Neural cell (in vitro differentiated cells): Measurements from ENCODE around the gene ATP5ME. TPM values are rescaled to one million over a fixed set of nuclear protein-coding genes. Genes with fewer than 3 reads are reported as not detected.

Experiments
- H2AFZ ChIP-seq: fragments of 200-600, 300-800 bp; sonication (generic), shearing (Covaris generic); 2 replicates; pipeline ENCODE4 v1.6.0; 2014; ENCODE audit warnings: low read depth, mild to moderate bottlenecking, antibody characterized with exemption, low read length, moderate library complexity
- H3F3A ChIP-seq: fragments of 200-600 bp; shearing (Covaris generic); 2 replicates; pipeline ENCODE4 v1.6.1; 2016; ENCODE audit warnings: mild to moderate bottlenecking, moderate library complexity, mixed read lengths, antibody characterized with exemption, low read length; ENCODE audit not compliant: insufficient read depth, poor library complexity, severe bottlenecking
- H3K27ac ChIP-seq: fragments of 200-600, 300-800 bp; sonication (generic), shearing (Covaris generic); 2 replicates; pipeline ENCODE4 v1.5.1; 2014; ENCODE audit warnings: mild to moderate bottlenecking, low read length, moderate library complexity
- H3K27me3 ChIP-seq: fragments of 300-800, 200-600 bp; sonication (generic), shearing (Covaris generic); 2 replicates; pipeline ENCODE4 v1.6.0; 2014; ENCODE audit warnings: mild to moderate bottlenecking, low read depth, low read length, moderate library complexity; ENCODE audit not compliant: insufficient read depth
- H3K36me3 ChIP-seq: fragments of 300-800, 200-600 bp; sonication (generic), shearing (Covaris generic); 2 replicates; pipeline ENCODE4 v1.5.1; 2014; ENCODE audit warnings: mild to moderate bottlenecking, antibody characterized with exemption, low read length, moderate library complexity; ENCODE audit not compliant: insufficient read depth
- H3K4me2 ChIP-seq: fragments of 300-800, 200-600 bp; sonication (generic), shearing (Covaris generic); 2 replicates; pipeline ENCODE4 v1.6.0; 2014; ENCODE audit warnings: mild to moderate bottlenecking, low read length
- H3K4me3 ChIP-seq: fragments of 300-800, 200-600 bp; sonication (generic), shearing (Covaris generic); 2 replicates; pipeline ENCODE4 v1.5.1; 2014; ENCODE audit warnings: mild to moderate bottlenecking, low read length, moderate library complexity
- H3K79me2 ChIP-seq: fragments of 200-600 bp; shearing (Covaris generic); replicated peaks from 2 replicates; pipeline ENCODE4 v1.6.0; 2014; ENCODE audit warnings: mild to moderate bottlenecking, low read length, moderate library complexity; ENCODE audit not compliant: insufficient read depth
- H3K9ac ChIP-seq: fragments of 300-800, 200-600 bp; sonication (generic), shearing (Covaris generic); 2 replicates; pipeline ENCODE4 v1.6.1; 2016; ENCODE audit warnings: mild to moderate bottlenecking, low read length, mixed read lengths
- H3K9me2 ChIP-seq: fragments of 200-600 bp; shearing (Covaris generic); 2 replicates; pipeline ENCODE4 v1.6.1; 2016; ENCODE audit warnings: mild to moderate bottlenecking, low read length, mixed read lengths; ENCODE audit not compliant: insufficient read depth
- H3K9me3 ChIP-seq: fragments of 200-600, 300-800 bp; sonication (generic), shearing (Covaris generic); 2 replicates; pipeline ENCODE4 v1.6.1; 2016; ENCODE audit warnings: mild to moderate bottlenecking, mixed run types, low read length, moderate library complexity, mixed read lengths
- H4K20me1 ChIP-seq: fragments of 200-600 bp; shearing (Covaris generic); 2 replicates; pipeline ENCODE4 v1.6.1; 2016; ENCODE audit warnings: mild to moderate bottlenecking, mixed run types; ENCODE audit not compliant: insufficient read depth
- CTCF ChIP-seq: fragments of 450-650 bp; IDR thresholded peaks from 2 replicates; pipeline ENCODE4 v1.5.1; 2014; ENCODE audit warnings: antibody characterized with exemption, mild to moderate bottlenecking, moderate library complexity; ENCODE audit not compliant: poor library complexity, severe bottlenecking
- EP300 ChIP-seq: fragments of 450-650 bp; conservative IDR thresholded peaks from 2 replicates; pipeline ENCODE4 v1.6.1; 2014; ENCODE audit warnings: antibody characterized with exemption, mild to moderate bottlenecking, moderate library complexity; ENCODE audit not compliant: poor library complexity, severe bottlenecking
- EZH2 ChIP-seq: fragments of 200-600, 300-800 bp; shearing (Covaris generic), sonication (generic); IDR thresholded peaks from 2 replicates; pipeline ENCODE4 v1.6.1; 2014; ENCODE audit warnings: antibody characterized with exemption, low read length, borderline replicate concordance, mild to moderate bottlenecking; ENCODE audit not compliant: insufficient read depth, poor library complexity, severe bottlenecking
- MXI1 ChIP-seq: fragments of 450-650 bp; conservative IDR thresholded peaks from 2 replicates; pipeline ENCODE4 v1.6.1; 2014; ENCODE audit warnings: antibody characterized with exemption, mild to moderate bottlenecking; ENCODE audit not compliant: poor library complexity, severe bottlenecking
- POLR2AphosphoS5 ChIP-seq: IDR thresholded peaks from 2 replicates; pipeline ENCODE4 v1.6.1; 2012
- RAD21 ChIP-seq: fragments of 450-650 bp; conservative IDR thresholded peaks from 2 replicates; pipeline ENCODE4 v1.6.1; 2014; ENCODE audit warnings: antibody characterized with exemption, mild to moderate bottlenecking, moderate library complexity
- REST ChIP-seq: IDR thresholded peaks from 2 replicates; pipeline ENCODE4 v1.6.1; 2012; ENCODE audit warnings: borderline replicate concordance
- SMC3 ChIP-seq: fragments of 450-650 bp; conservative IDR thresholded peaks from 2 replicates; pipeline ENCODE4 v1.6.1; 2014; ENCODE audit warnings: antibody characterized with exemption, mild to moderate bottlenecking, moderate library complexity; ENCODE audit not compliant: poor library complexity
- TAF1 ChIP-seq: IDR thresholded peaks from 2 replicates; pipeline ENCODE4 v1.6.1; 2012; ENCODE audit warnings: low read depth
- polyA plus RNA-seq: library from polyadenylated mRNA; depleted of rRNA; stranded (reverse); fragments of >200 nt; gene quantifications from 2 replicates; pipeline ENCODE4 v1.2.3, GENCODE V29; 2014

Gene ATP5ME
- polyA plus RNA-seq, 1 donor from 2014 or later, result 156 TPM

- H3F3A ChIP-seq, result peaks cover 6% of the 10 kb centered on the region
- peaks cover 27% of the 10 kb centered on the region for H4K20me1 ChIP-seq
- H3K9me2 ChIP-seq, result no peaks in the 10 kb centered on the region
- no peak overlapping the region for H3K27ac ChIP-seq
- peaks cover 75% of the 10 kb centered on the region for H3K79me2 ChIP-seq
- H3K9me3 ChIP-seq, result no peaks in the 10 kb centered on the region
- H3K9ac ChIP-seq, result no peak overlapping the region
- no peaks in the 10 kb centered on the region for H3K27me3 ChIP-seq
- TF ChIP-seq MXI1 (no peak), EP300 (no peak), TAF1 (no peak), CTCF (no peak), RAD21 (no peak), SMC3 (no peak), POLR2AphosphoS5 (no peak), REST (no peak), EZH2 (no peak)
- H2AFZ ChIP-seq, result no peak overlapping the region
- H3K4me2 ChIP-seq, result peak overlapping the region; percentile 51
- no peaks in the 10 kb centered on the region for H3K36me3 ChIP-seq
- peak overlapping the region; percentile 80 for H3K4me3 ChIP-seq
These were observed 35.3 kb upstream of the ATP5ME start for GRCh38 chr4:709348-709747.

- Histone ChIP-seq H2AFZ (no peak overlapping the region), H3K27me3 (no peaks in the 10 kb centered on the region), H3K27ac (no peak overlapping the region), H4K20me1 (peaks cover 20% of the 10 kb centered on the region), H3K36me3 (no peaks in the 10 kb centered on the region), H3K4me2 (peak overlapping the region; percentile 51), H3K9me2 (no peaks in the 10 kb centered on the region), H3F3A (peaks cover 6% of the 10 kb centered on the region), H3K79me2 (peaks cover 68% of the 10 kb centered on the region), H3K9ac (no peak overlapping the region), H3K4me3 (peak overlapping the region; percentile 80), H3K9me3 (no peaks in the 10 kb centered on the region)
- TF ChIP-seq TAF1 (no peak), REST (no peak), SMC3 (no peak), RAD21 (no peak)
These were observed 34.5 kb upstream of the ATP5ME start for GRCh38 chr4:708631-708933.
